Adrenal gland (tissue), 5 donors: ENCODE results near the gene ENG.

Experiments used
- CTCF ChIP-seq, 6 experiments: fragments of 450-650 bp in 4 of 6; fragments of 200-600 bp in 2 of 6; sonication (generic) in 1 of 6; IDR thresholded peaks; 1 replicate in 5 of 6; 2 replicates in 1 of 6; pipeline versions ENCODE4 v1.5.1 to v1.8.0; 2016 to 2021; ENCODE audit warnings: antibody characterized with exemption in 6 of 6, mild to moderate bottlenecking in 2 of 6, moderate library complexity in 1 of 6
- POLR2A ChIP-seq, 2 donors: fragments of 450-650 bp; IDR thresholded peaks; one replicate each; pipeline ENCODE4 v1.6.1; 2017; ENCODE audit warnings: antibody characterized with exemption in 2 of 2, mild to moderate bottlenecking in 2 of 2, moderate library complexity in 1 of 2
- donor health status: DM: no; HTN: no; CAD: no.

- TF ChIP-seq CTCF (IDR thresholded peaks at IDR 0.05) (no peak), POLR2A (IDR thresholded peaks at IDR 0.05) (no peak)
Measured at GRCh38 chr9:127813686-127814226, 40.7 kb downstream of the ENG start.
